Common myeloid progenitor, CD34-positive (primary cell): ENCODE measurements around the gene SENP8.

Experiments
- CTCF ChIA-PET: fragments of 350-600 bp; sonication (Branson Sonifier 250); formaldehyde crosslinking; loops from one replicate; lab custom pipeline; 2021; ENCODE audit warnings: antibody characterized with exemption; lab: Charles Lee
- POLR2A ChIA-PET: fragments of 350-600 bp; sonication (Branson Sonifier 250); formaldehyde crosslinking; loops from one replicate; lab custom pipeline; 2021; ENCODE audit warnings: antibody characterized with exemption; lab: Charles Lee
- DNase-seq, 3 donors: peaks; one replicate each; pipeline versions ENCODE4 v3.0.0 to v3.0.0-alpha.2; 2013
- H3K27ac ChIP-seq, 2 experiments: 1 replicate in 1 of 2; 2 replicates in 1 of 2; pipeline ENCODE4 v1.7.0; 2013; ENCODE audit warnings: inconsistent platforms in 2 of 2, low read length in 2 of 2, mild to moderate bottlenecking in 2 of 2, low read depth in 1 of 2, moderate library complexity in 1 of 2; ENCODE audit not compliant: severe bottlenecking in 2 of 2, insufficient read depth in 1 of 2, poor library complexity in 1 of 2
- H3K27me3 ChIP-seq, 5 experiments: replicated peaks in 2 of 5; 1 replicate in 3 of 5; 2 replicates in 2 of 5; pipeline versions ENCODE4 v1.6.1 to v1.7.0; 2013; ENCODE audit warnings: low read length in 4 of 5, mild to moderate bottlenecking in 2 of 5, moderate library complexity in 2 of 5, inconsistent platforms in 1 of 5; ENCODE audit not compliant: insufficient read depth in 5 of 5, control insufficient read depth in 4 of 5
- H3K36me3 ChIP-seq, 4 experiments: 1 replicate in 2 of 4; 2 replicates in 2 of 4; pipeline versions ENCODE4 v1.6.1 to v1.7.0; 2013; ENCODE audit warnings: low read length in 3 of 4, control low read depth in 1 of 4, mild to moderate bottlenecking in 1 of 4; ENCODE audit not compliant: control insufficient read depth in 4 of 4, insufficient read depth in 4 of 4
- H3K4me1 ChIP-seq, 4 experiments: 1 replicate in 3 of 4; 2 replicates in 1 of 4; pipeline versions ENCODE4 v1.6.1 to v1.7.1; 2013; ENCODE audit warnings: low read length in 3 of 4, mild to moderate bottlenecking in 3 of 4, control low read depth in 1 of 4, inconsistent platforms in 1 of 4, moderate library complexity in 1 of 4; ENCODE audit not compliant: control insufficient read depth in 4 of 4, insufficient read depth in 4 of 4; ENCODE audit errors: control extremely low read depth in 1 of 4
- H3K4me3 ChIP-seq, 7 experiments: 1 replicate in 4 of 7; 2 replicates in 3 of 7; pipeline versions ENCODE4 v1.5.1 to v1.7.0; 2013; ENCODE audit warnings: mild to moderate bottlenecking in 7 of 7, low read length in 6 of 7, moderate library complexity in 6 of 7, inconsistent platforms in 2 of 7, low read depth in 2 of 7, control low read depth in 1 of 7; ENCODE audit not compliant: insufficient read depth in 4 of 7, control insufficient read depth in 1 of 7; ENCODE audit errors: extremely low read depth in 1 of 7
- H3K9me3 ChIP-seq, 5 experiments: 1 replicate in 4 of 5; 2 replicates in 1 of 5; pipeline versions ENCODE4 v1.6.1 to v1.7.1; 2013; ENCODE audit warnings: low read length in 4 of 5, mild to moderate bottlenecking in 2 of 5, inconsistent platforms in 1 of 5, low read depth in 1 of 5, moderate library complexity in 1 of 5; ENCODE audit not compliant: control insufficient read depth in 4 of 5, insufficient read depth in 2 of 5; ENCODE audit errors: control extremely low read depth in 1 of 5
- WGBS: methylation state at CpG from one replicate; pipeline ENCODE4 v1.1.5; 2013; ENCODE audit not compliant: insufficient coverage; 5-methylcytosine and 5-hydroxymethylcytosine counted together

The SENP8 gene

DNA sequence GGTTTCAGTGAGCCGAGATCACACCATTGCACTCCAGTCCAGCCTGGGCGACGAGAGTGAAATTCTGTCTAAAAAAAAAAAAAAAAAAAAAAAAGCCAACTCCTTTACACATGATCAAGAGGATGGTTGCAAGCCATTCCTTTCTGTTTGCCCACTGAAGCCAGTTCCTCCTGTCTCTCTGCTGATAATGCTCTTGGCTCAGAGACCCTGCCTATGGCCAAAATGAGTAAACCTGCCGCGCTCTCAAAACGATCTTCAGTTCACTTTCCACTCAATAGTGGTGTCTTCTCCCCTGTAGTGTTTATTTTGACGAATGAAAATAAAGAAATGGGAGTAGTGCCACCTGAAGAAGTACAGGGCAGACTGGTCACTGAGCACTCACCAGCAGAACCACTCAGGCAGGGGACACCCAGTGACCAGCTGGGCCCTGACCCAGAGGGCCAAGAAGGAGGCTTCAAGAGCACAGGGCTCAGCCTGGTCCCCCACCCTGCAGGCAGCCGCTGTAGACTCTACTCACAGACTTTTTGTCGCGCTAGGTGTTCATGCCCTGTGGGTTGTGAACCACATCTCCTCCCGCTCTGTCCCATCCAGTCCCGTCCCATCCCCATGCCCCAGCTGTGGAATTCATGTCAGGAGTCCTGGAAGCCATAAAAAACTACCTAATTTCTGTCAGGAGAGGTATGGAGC is 55.8 kb downstream of the SENP8 start:
- ChIA-PET POLR2A (interaction anchor here (0.6 kb wide), 1 partner anchor 402 kb away, joined by 3 read pairs; no protein-coding TSS in a partner anchor), CTCF (no interaction called here)
- no peaks in the 10 kb centered on the region for H3K9me3 ChIP-seq
- H3K4me1 ChIP-seq = peaks cover 0 to 12% (median 5%) of the 10 kb centered on the region in 4 experiments
- no peaks in the 10 kb centered on the region for H3K27me3 ChIP-seq
- H3K36me3 ChIP-seq = no peaks in the 10 kb centered on the region
- DNase-seq = no peak
- H3K4me3 ChIP-seq = no peak overlapping the region
- H3K27ac ChIP-seq = no peak overlapping the region
- WGBS = 100% methylated on average over 3 of the region's 12 CpGs

DNA sequence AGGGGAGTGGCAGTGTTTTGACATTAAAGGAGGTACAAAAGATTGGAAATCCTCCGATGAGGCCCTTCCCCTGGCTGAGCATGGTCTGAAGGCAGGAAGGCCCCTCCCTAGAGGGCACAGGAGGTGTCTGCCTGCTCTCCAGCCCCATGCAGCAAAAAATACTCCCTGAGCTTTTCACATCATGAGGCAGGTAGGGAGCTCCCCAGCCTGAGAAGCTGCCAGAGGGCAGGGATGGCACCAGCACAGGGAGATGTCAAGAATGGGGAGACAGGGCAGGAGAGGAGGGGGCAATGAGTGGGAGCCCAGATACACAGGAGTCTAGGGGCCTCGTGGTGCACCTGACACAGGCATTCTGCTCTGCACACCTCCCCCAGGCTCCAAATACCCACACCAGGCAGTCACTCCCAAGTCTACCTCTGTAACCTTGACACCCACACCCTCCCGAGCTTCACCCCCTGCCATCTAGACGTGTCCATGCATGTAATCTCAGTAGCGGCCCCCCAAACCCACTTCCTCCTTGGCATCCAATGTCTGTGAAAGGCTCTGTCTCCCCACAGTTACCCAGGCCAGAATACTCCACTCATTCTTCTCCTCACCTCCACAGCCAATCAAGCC is 56.5 kb downstream of the SENP8 start:
- Histone ChIP-seq H3K9me3 (no peaks in the 10 kb centered on the region), H3K4me3 (no peak overlapping the region), H3K36me3 (no peaks in the 10 kb centered on the region), H3K4me1 (peaks cover 0 to 6% (median 0%) of the 10 kb centered on the region in 4 experiments), H3K27ac (no peak overlapping the region), H3K27me3 (no peaks in the 10 kb centered on the region)
- ChIA-PET POLR2A (no interaction called here), CTCF (no interaction called here)
- 64% methylated on average over 4 of the region's 5 CpGs for WGBS
- DNase-seq = no peak

- ChIA-PET CTCF (no interaction called here), POLR2A (no interaction called here)
- Histone ChIP-seq H3K36me3 (no peaks in the 10 kb centered on the region), H3K4me1 (peaks cover 0 to 5% (median 0%) of the 10 kb centered on the region in 4 experiments), H3K9me3 (no peaks in the 10 kb centered on the region), H3K4me3 (no peak overlapping the region), H3K27me3 (no peaks in the 10 kb centered on the region), H3K27ac (no peak overlapping the region)
- no peak for DNase-seq
- WGBS = 97% methylated on average over 12 of the region's 15 CpGs
Measured at GRCh38 chr15:72175186-72176044, 57.2 kb downstream of the SENP8 start.

DNA sequence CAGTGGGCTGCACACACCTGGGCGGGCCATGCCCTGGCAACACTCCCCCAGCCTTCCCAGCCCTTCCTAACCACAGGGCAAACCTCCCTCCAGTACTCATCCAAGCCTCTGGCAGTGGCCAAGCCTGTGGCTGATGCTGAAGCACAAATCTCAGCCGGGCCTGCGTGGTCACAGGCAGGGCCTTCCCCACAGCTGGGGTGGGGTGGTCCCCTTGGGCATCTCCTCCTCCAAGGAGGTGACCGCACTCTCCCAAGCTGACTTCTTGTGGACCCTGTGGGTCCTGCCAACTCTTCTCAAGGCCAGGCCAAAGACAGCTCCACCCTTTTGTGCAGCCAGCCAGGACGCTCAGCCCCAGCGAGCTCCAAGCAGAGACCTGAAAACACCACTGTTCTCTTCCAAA is 58.0 kb downstream of the SENP8 start:
- Histone ChIP-seq H3K4me3 (no peak overlapping the region), H3K4me1 (peaks cover 0 to 5% (median 0%) of the 10 kb centered on the region in 4 experiments), H3K27me3 (peaks cover 0 to 2% (median 0%) of the 10 kb centered on the region in 5 experiments), H3K36me3 (no peaks in the 10 kb centered on the region), H3K27ac (no peak overlapping the region), H3K9me3 (no peaks in the 10 kb centered on the region)
- ChIA-PET POLR2A (no interaction called here), CTCF (no interaction called here)
- no peak for DNase-seq
- 100% methylated on average over 4 of the region's 6 CpGs for WGBS

- no peak overlapping the region for H3K27ac ChIP-seq
- 94% methylated on average over 2 of the region's 3 CpGs for WGBS
- ChIA-PET CTCF (no interaction called here), POLR2A (no interaction called here)
- peaks cover 0 to 5% (median 0%) of the 10 kb centered on the region in 4 experiments for H3K4me1 ChIP-seq
- DNase-seq = no peak
- H3K9me3 ChIP-seq = no peaks in the 10 kb centered on the region
- no peak overlapping the region for H3K4me3 ChIP-seq
- peaks cover 0 to 2% (median 0%) of the 10 kb centered on the region in 5 experiments for H3K27me3 ChIP-seq
- no peaks in the 10 kb centered on the region for H3K36me3 ChIP-seq
Measured at GRCh38 chr15:72176743-72177142, 58.5 kb downstream of the SENP8 start.

DNA sequence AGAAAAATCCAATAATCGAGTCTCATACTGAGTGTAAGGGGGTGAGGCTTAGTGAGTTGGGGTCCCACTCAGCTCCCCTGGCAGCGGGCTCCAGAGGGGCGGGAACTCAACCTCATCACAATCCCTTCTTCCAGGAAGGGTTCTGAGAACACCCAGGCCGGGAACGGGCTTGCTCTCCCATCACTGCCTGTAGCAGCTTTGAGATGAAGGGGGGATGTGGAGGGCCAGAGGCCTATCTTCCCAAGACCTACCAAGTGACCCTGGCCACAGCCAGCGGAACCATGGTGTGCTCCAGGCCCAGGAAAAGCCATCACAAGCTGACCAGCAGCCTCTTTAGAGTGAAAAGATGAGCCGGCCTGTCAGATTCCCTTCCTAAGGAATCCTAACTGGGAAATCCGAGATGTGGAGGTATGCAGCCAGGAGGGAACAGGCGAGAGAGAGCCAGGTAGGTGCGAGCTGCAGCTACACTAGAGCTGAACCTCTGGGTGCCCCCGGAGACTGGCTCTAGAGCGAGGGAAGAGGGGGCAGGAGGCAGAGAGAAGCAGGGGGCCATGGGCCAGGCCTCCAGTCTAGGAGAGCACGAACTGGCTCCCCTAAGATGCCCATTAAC is 60.9 kb downstream of the SENP8 start:
- Histone ChIP-seq H3K9me3 (no peaks in the 10 kb centered on the region), H3K36me3 (no peaks in the 10 kb centered on the region), H3K27me3 (peaks cover 0 to 18% (median 7%) of the 10 kb centered on the region in 5 experiments), H3K4me1 (peaks cover 0 to 5% (median under 1%) of the 10 kb centered on the region in 4 experiments), H3K27ac (no peak overlapping the region), H3K4me3 (no peak overlapping the region)
- CTCF ChIA-PET = no interaction called here
- 97% methylated on average over 10 of the region's 13 CpGs for WGBS
- POLR2A ChIA-PET = no interaction called here
- DNase-seq = no peak
